HG03575 (cell line): ENCODE data around the gene SPINK9.

ENCODE experiments used
- ATAC-seq: cut with Tn5 transposase; IDR thresholded peaks from one replicate; pipeline ENCODE4 v1.9.1; 2021; ENCODE audit not compliant: unreplicated experiment, insufficient number of reproducible peaks, low FRiP score; ENCODE audit errors: extremely low read depth

The SPINK9 gene

GRCh38 chr5:148352696-148353095, 17.3 kb downstream of the SPINK9 start:
- no peak for ATAC-seq

GRCh38 chr5:148353634-148354033, 18.3 kb downstream of the SPINK9 start:
- ATAC-seq = no peak

- ATAC-seq = no peak
These were observed 29.0 kb downstream of the SPINK9 start for GRCh38 chr5:148364343-148364742.

GRCh38 chr5:148368299-148368698, 32.9 kb downstream of the SPINK9 start:
- no peak for ATAC-seq

- no peak for ATAC-seq
These were observed 36.9 kb downstream of the SPINK9 start for GRCh38 chr5:148372166-148372725.

- no peak for ATAC-seq
These were observed 37.5 kb downstream of the SPINK9 start for GRCh38 chr5:148372893-148373292.

GRCh38 chr5:148374690-148375360, 39.5 kb downstream of the SPINK9 start:
- ATAC-seq = peak; percentile 90

GRCh38 chr5:148376198-148376597, 40.8 kb downstream of the SPINK9 start:
- ATAC-seq = no peak

- ATAC-seq = no peak
These were observed 43.3 kb downstream of the SPINK9 start for GRCh38 chr5:148378670-148379069.

GRCh38 chr5:148379340-148379739, 44.0 kb downstream of the SPINK9 start:
- no peak for ATAC-seq

GRCh38 chr5:148381906-148382305, 46.5 kb downstream of the SPINK9 start:
- ATAC-seq = no peak

- ATAC-seq = no peak
These were observed 47.6 kb downstream of the SPINK9 start for GRCh38 chr5:148382961-148383360.

GRCh38 chr5:148383564-148384379, 48.4 kb downstream of the SPINK9 start, which contains the start of gene FBXO38:
FBXO38 (plus strand) TSS chr5:148383958; CDS start chr5:148394777, 10,819 bp downstream.
- ATAC-seq = peak; percentile 99

GRCh38 chr5:148384380-148384737, 49.0 kb downstream of the SPINK9 start:
- no peak for ATAC-seq

- no peak for ATAC-seq
These were observed 49.7 kb downstream of the SPINK9 start for GRCh38 chr5:148385094-148385493.

- no peak for ATAC-seq
These were observed 50.7 kb downstream of the SPINK9 start for GRCh38 chr5:148386041-148386440.

- ATAC-seq = no peak
These were observed 52.0 kb downstream of the SPINK9 start for GRCh38 chr5:148387325-148387724.

GRCh38 chr5:148388696-148389095, 53.3 kb downstream of the SPINK9 start:
- ATAC-seq = no peak
